HG03520 (cell line): ENCODE results near the gene ATP6V0A1.
"Not testable (repeated sequence)": the region's sequence is repeated elsewhere in the genome, so short reads cannot be mapped to it uniquely, and the experiment has no call there.

Source experiments
- ATAC-seq: cut with Tn5 transposase; IDR thresholded peaks from one replicate; pipeline ENCODE4 v1.9.1; 2021; ENCODE audit warnings: mild to moderate bottlenecking, moderate library complexity; ENCODE audit not compliant: unreplicated experiment

Gene ATP6V0A1

GRCh38 chr17:42555961-42556617, 97.4 kb downstream of the ATP6V0A1 start:
- not testable (repeated sequence) for ATAC-seq

DNA sequence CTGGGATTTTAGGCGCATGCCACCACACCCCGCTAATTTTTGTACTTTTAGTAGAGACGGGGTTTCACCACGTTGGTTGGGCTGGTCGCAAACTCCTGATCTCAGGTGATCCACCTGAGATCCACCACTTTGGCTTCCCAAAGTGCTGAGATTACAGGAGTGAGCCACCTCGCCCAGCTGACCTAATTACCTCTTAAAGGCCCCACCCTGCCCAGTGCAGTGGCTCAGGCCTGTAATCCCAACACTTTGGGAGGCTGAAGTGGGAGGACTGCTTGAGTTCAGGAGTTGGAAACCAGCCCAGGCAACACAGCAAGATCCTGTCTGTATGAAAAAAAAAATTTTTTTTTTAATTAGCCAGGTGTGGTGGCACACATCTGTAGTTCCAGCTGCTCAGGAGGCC, 100.4 kb downstream of the ATP6V0A1 start:
- ATAC-seq: no peak

- ATAC-seq: no peak
These were observed 101.6 kb downstream of the ATP6V0A1 start for GRCh38 chr17:42560246-42560645.

DNA sequence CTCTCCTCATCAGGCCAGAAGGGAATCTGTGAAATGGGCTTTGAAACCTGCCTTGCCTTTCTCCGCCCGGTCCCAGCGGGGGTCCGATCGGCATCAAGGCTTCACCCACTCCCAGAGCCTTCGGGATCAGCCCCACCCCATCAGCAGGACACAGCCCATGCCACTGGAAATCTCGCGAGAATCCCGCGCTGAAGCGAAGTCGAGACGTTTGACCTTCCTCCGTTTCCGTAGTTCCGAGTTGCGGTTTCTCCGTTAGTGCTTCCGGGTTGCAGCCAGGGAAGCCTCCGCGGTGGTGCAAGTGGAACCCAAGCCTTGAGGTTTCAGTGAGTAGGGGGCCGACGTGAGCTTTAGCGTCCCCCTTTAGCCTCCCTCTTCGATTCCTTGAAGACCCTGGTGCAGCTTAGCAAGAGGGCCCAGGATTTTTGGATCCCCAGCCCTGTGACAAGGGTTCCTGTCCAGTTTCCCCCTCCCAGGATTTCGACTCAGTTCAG, 103.3 kb downstream of the ATP6V0A1 start, which contains the start of gene COASY:
Gene COASY (plus strand): TSS at position 252 of the 491 bp plus-strand sequence. CDS start 475 bp downstream, outside the sequence.
- ATAC-seq: no peak

- no peak for ATAC-seq
These were observed 103.9 kb downstream of the ATP6V0A1 start for GRCh38 chr17:42562388-42563142.

- ATAC-seq: no peak
These were observed 104.4 kb downstream of the ATP6V0A1 start for GRCh38 chr17:42563143-42563509.

- ATAC-seq: no peak
These were observed 104.9 kb downstream of the ATP6V0A1 start for GRCh38 chr17:42563543-42563942.

GRCh38 chr17:42563950-42564349, 105.3 kb downstream of the ATP6V0A1 start:
- ATAC-seq: no peak

GRCh38 chr17:42564815-42565522, 106.3 kb downstream of the ATP6V0A1 start:
- no peak for ATAC-seq

GRCh38 chr17:42565523-42566214, 107.0 kb downstream of the ATP6V0A1 start:
- no peak for ATAC-seq

- ATAC-seq: no peak
These were observed 107.7 kb downstream of the ATP6V0A1 start for GRCh38 chr17:42566215-42566882.

DNA sequence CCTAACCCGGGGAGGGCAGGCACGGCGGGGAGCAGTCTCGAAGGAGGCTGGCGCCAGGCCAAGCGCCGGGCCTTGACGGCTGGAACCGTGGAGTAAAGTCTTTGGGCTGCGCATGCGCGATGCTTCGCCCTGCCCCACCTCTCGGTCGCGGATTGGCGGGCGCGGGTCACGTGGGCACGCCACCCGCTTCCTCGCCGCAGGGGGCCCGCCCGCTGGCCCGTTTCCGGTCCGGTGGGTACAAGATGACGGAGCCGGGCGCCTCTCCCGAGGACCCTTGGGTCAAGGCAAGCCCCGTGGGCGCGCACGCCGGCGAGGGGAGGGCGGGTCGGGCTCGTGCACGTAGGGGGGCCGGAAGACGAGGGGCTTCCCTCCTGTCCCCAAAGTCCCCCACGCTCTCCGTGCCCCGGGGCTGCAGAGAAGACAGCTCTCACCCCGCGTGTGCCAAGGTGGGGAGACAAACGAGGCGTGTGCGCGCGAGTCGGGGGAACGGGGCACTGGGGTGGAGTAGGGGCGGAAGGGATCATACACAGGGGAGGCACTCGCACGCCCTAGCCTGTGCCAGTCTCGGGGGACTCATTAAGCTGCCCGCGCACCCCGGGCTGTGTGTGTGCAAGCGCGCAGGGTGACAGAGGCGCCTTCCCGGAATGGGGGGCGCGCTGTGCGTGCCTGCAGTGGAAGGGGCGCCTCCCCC, 108.3 kb downstream of the ATP6V0A1 start, which contains the start of gene MLX:
Gene MLX (plus strand): TSS at position 218 of the 691 bp plus-strand sequence. CDS start 25 bp downstream, at position 243.
- ATAC-seq: peak; percentile 42

GRCh38 chr17:42568341-42569111, 109.8 kb downstream of the ATP6V0A1 start:
- no peak for ATAC-seq

DNA sequence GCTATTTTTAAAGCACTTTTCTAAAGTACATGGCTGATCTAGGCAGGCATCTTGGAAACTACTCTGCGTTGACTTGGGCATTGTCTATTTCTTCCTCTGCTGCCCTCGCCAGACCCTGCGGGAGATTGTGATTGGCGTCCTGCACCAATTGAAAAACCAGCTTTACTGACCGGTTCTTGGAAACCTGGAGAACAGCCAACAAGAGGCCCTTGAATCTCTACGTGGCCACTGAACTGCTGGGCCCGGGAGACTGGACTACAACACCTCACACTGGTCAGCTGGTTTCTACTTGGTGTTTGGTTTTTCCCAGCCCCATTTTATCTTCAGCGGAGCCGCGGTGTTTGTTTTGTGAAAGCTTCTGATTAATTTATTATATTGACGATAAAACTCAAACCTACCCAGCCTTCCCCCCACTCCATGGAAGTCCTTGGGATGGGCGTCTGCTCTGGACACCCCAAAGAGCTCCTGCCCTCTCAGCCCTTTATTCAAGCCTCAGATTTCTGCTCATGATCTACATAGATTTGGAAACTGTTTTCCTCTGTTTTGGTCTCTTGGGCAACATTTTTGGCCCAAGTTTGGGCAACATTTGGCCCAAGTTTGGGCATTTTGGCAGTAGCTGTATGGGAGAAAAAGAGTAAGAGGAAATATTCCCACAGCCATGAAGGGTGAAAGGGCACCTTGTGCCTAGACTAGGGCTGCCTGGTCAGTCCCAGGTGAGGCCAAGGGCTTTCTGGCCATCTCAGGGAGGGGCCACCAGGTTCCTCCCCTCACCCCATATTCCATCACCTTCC, 113.0 kb downstream of the ATP6V0A1 start:
- no peak for ATAC-seq
